Measurements from ENCODE around the gene MCUB.

- TF ChIP-seq CTCF (IDR thresholded peaks at IDR 0.05; ENCODE audit: poor library complexity, severe bottlenecking) (no peak), SMC3 (conservative IDR thresholded peaks at IDR 0.05; ENCODE audit: poor library complexity) (no peak), POLR2AphosphoS5 (IDR thresholded peaks at IDR 0.05) (no peak)
Observed at GRCh38 chr4:109701566-109702410, 141.7 kb downstream of the MCUB start.

Data from neural cell (in vitro differentiated cells).